Neural cell (in vitro differentiated cells): ENCODE measurements around the gene ANKLE1.

ENCODE experiments used
- CTCF ChIP-seq: fragments of 450-650 bp; IDR thresholded peaks from 2 replicates; pipeline ENCODE4 v1.5.1; 2014; ENCODE audit warnings: antibody characterized with exemption, mild to moderate bottlenecking, moderate library complexity; ENCODE audit not compliant: poor library complexity, severe bottlenecking
- EP300 ChIP-seq: fragments of 450-650 bp; conservative IDR thresholded peaks from 2 replicates; pipeline ENCODE4 v1.6.1; 2014; ENCODE audit warnings: antibody characterized with exemption, mild to moderate bottlenecking, moderate library complexity; ENCODE audit not compliant: poor library complexity, severe bottlenecking
- EZH2 ChIP-seq: fragments of 200-600, 300-800 bp; shearing (Covaris generic), sonication (generic); IDR thresholded peaks from 2 replicates; pipeline ENCODE4 v1.6.1; 2014; ENCODE audit warnings: antibody characterized with exemption, low read length, borderline replicate concordance, mild to moderate bottlenecking; ENCODE audit not compliant: insufficient read depth, poor library complexity, severe bottlenecking
- MXI1 ChIP-seq: fragments of 450-650 bp; conservative IDR thresholded peaks from 2 replicates; pipeline ENCODE4 v1.6.1; 2014; ENCODE audit warnings: antibody characterized with exemption, mild to moderate bottlenecking; ENCODE audit not compliant: poor library complexity, severe bottlenecking
- POLR2AphosphoS5 ChIP-seq: IDR thresholded peaks from 2 replicates; pipeline ENCODE4 v1.6.1; 2012
- REST ChIP-seq: IDR thresholded peaks from 2 replicates; pipeline ENCODE4 v1.6.1; 2012; ENCODE audit warnings: borderline replicate concordance
- SMC3 ChIP-seq: fragments of 450-650 bp; conservative IDR thresholded peaks from 2 replicates; pipeline ENCODE4 v1.6.1; 2014; ENCODE audit warnings: antibody characterized with exemption, mild to moderate bottlenecking, moderate library complexity; ENCODE audit not compliant: poor library complexity
- TAF1 ChIP-seq: IDR thresholded peaks from 2 replicates; pipeline ENCODE4 v1.6.1; 2012; ENCODE audit warnings: low read depth

DNA sequence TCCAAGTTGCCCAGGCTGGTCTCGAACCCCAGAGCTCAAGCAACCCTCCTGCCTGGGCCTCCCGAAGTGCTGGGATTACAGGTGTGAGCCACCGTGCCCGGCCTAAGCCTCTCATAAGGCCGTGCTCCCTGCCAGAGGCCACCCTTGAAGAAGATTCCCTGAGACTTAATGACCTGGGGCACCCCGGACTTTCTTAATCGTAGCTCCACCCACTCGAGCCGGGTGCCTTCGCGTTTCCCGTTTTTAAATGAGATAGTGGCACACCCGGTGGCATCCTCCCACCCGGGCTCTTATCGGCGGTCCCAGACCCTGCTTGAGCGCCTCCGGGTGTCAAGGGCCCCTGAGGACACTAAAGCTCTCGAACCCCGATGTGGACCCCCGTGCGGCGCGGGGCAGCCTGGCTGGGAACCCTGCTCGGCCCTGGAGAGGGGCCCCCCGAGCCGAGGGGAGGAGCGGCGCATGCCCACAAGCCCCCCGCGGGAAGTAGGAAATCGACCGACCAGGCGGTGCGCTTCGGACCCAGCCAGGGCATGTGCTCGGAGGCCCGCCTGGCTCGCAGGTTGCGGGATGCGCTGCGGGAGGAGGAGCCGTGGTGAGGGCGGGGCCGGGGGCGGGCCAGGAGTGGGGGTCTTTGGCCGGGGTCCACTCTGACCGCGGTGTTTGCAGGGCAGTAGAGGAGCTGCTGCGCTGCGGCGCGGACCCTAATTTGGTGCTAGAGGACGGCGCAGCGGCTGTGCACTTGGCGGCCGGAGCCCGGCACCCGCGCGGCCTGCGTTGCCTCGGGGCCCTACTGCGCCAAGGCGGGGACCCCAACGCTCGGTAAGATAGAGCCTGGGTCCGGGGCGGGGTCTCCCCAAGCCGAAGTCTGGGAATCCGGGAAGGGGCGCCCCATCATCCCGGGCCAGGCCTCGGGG is at the start of gene ANKLE1:
- TF ChIP-seq MXI1 (no peak), CTCF (no peak), REST (no peak), SMC3 (no peak), POLR2AphosphoS5 (no peak), EP300 (no peak), EZH2 (no peak), TAF1 (no peak)
